22Rv1 (cell line): ENCODE measurements around the gene CCNJ.
A peak's percentile ranks its signal among the peaks of the same experiment; 100 is the strongest.

Experiments used
- ZFX ChIP-seq: fragments of 450-650 bp; IDR thresholded peaks from 2 replicates; pipeline ENCODE4 v1.6.1; 2017; ENCODE audit warnings: antibody characterized with exemption, borderline replicate concordance
- TF ChIP-seq, protein P1 (sequence below): fragments of 450-650 bp; IDR thresholded peaks from 2 replicates; pipeline ENCODE4 v1.5.1; 2017; ENCODE audit warnings: mild to moderate bottlenecking

DNA sequence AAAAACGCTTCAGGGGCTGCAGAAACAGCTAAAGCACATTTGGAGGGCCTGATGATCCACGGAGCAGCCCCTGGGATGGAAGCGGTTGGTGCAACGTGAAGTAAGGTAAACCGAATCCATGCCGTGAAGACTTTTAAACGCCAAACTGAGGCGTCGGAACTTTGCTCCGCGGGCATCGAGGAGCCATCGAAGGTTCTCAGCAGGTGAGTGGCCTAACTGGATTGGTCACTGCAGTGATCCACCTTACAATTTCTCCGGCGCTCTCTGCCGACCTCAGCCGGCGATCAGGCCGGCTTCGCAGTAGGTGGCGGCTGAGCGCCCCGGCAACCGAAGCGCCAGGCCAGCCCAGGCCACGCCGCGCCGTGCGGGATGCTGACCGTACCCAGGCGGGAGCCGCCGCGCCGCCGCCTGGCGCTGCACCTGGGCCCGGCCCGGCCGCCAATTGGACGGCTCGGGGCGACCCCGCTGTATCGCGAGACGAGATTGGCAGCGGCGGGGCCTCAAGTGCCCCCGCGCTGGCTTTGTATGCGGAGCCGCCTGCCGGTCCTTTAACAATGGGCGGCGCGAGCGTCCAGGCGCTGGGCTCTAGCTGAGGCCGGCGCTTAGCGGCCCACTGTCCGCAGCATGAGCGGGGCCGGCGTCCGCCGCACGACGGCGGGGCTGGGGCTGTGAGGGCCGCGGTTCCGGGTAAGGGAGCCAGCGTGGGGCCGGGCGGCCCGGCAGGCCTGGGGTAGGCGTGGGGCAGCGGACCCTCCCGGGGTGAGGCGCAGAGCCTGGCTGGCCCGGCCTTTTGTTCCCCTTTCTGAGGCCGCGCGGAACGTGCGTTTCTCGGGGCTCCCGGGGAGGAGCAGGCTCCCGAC is at the start of gene CCNJ:
- TF ChIP-seq, protein P1, sequence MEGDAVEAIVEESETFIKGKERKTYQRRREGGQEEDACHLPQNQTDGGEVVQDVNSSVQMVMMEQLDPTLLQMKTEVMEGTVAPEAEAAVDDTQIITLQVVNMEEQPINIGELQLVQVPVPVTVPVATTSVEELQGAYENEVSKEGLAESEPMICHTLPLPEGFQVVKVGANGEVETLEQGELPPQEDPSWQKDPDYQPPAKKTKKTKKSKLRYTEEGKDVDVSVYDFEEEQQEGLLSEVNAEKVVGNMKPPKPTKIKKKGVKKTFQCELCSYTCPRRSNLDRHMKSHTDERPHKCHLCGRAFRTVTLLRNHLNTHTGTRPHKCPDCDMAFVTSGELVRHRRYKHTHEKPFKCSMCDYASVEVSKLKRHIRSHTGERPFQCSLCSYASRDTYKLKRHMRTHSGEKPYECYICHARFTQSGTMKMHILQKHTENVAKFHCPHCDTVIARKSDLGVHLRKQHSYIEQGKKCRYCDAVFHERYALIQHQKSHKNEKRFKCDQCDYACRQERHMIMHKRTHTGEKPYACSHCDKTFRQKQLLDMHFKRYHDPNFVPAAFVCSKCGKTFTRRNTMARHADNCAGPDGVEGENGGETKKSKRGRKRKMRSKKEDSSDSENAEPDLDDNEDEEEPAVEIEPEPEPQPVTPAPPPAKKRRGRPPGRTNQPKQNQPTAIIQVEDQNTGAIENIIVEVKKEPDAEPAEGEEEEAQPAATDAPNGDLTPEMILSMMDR = peak; percentile 23; the same call in 1 of the 2 replicates
- no peak for TF ChIP-seq ZFX
